Embryonic facial prominence (tissue), 1 donor: ENCODE data around the gene CCDC192.
A peak's percentile ranks its signal among the peaks of the same experiment; 100 is the strongest.

Experiments
- DNase-seq: peaks from one replicate; pipeline ENCODE4 v3.0.0-alpha.2; 2016; ENCODE audit errors: extremely low spot score

Gene CCDC192

GRCh38 chr5:127922603-127923002, 219.4 kb downstream of the CCDC192 start:
- no peak for DNase-seq

- DNase-seq = no peak
Observed at GRCh38 chr5:127923804-127924570, 220.8 kb downstream of the CCDC192 start.

GRCh38 chr5:127924606-127925005, 221.4 kb downstream of the CCDC192 start:
- no peak for DNase-seq

GRCh38 chr5:127925916-127926315, 222.7 kb downstream of the CCDC192 start:
- DNase-seq = no peak

GRCh38 chr5:127926974-127927373, 223.8 kb downstream of the CCDC192 start:
- no peak for DNase-seq

- DNase-seq = no peak
Observed at GRCh38 chr5:127928053-127928452, 224.9 kb downstream of the CCDC192 start.

- no peak for DNase-seq
Observed at GRCh38 chr5:127930311-127930710, 227.1 kb downstream of the CCDC192 start.

- no peak for DNase-seq
Observed at GRCh38 chr5:127931396-127931795, 228.2 kb downstream of the CCDC192 start.

- DNase-seq = no peak
Observed at GRCh38 chr5:127933348-127933747, 230.2 kb downstream of the CCDC192 start.

- DNase-seq = no peak
Observed at GRCh38 chr5:127934791-127935256, 231.6 kb downstream of the CCDC192 start.

- DNase-seq = no peak
Observed at GRCh38 chr5:127935398-127935797, 232.2 kb downstream of the CCDC192 start.

- no peak for DNase-seq
Observed at GRCh38 chr5:127936439-127936972, 233.3 kb downstream of the CCDC192 start.

- DNase-seq = no peak
Observed at GRCh38 chr5:127938746-127939145, 235.6 kb downstream of the CCDC192 start.

GRCh38 chr5:127940854-127941253, 237.7 kb downstream of the CCDC192 start:
- no peak for DNase-seq

GRCh38 chr5:127941646-127942045, 238.5 kb downstream of the CCDC192 start:
- peak; percentile 27 for DNase-seq

- no peak for DNase-seq
Observed at GRCh38 chr5:127942246-127943060, 239.3 kb downstream of the CCDC192 start.

GRCh38 chr5:127943061-127943371, 239.8 kb downstream of the CCDC192 start:
- DNase-seq = no peak

- no peak for DNase-seq
Observed at GRCh38 chr5:127944125-127944524, 240.9 kb downstream of the CCDC192 start.

- no peak for DNase-seq
Observed at GRCh38 chr5:127947941-127948340, 244.8 kb downstream of the CCDC192 start.

GRCh38 chr5:127950707-127951391, 247.7 kb downstream of the CCDC192 start:
- DNase-seq = no peak

GRCh38 chr5:127951791-127952190, 248.6 kb downstream of the CCDC192 start:
- DNase-seq = no peak

GRCh38 chr5:127957183-127957582, 254.0 kb downstream of the CCDC192 start:
- no peak for DNase-seq
